A549 (cell line): ENCODE data around the gene CRADD.

ENCODE experiments used
- EHMT2 ChIP-seq: fragments of 200-600 bp; sonication (generic); IDR thresholded peaks from 2 replicates; pipeline ENCODE4 v1.6.1; 2016; ENCODE audit warnings: antibody characterized with exemption, low read depth, mild to moderate bottlenecking, moderate library complexity
- JUNB ChIP-seq: fragments of >200 bp; sonication (Bioruptor Twin); formaldehyde crosslinking; IDR thresholded peaks from 2 replicates; pipeline ENCODE4 v1.6.1; 2016
- POLR2A ChIP-seq: IDR thresholded peaks from 2 replicates; pipeline ENCODE4 v1.6.1; 2012; ENCODE audit warnings: mild to moderate bottlenecking, low read length
- POLR2AphosphoS2 ChIP-seq: conservative IDR thresholded peaks from 2 replicates; pipeline ENCODE4 v1.6.1; 2012; ENCODE audit warnings: low read length, improper control_type of control experiment, inconsistent platforms
- SMC3 ChIP-seq: fragments of >200 bp; sonication (Bioruptor Twin); formaldehyde crosslinking; IDR thresholded peaks from 3 replicates; pipeline ENCODE4 v1.6.1; 2018; ENCODE audit warnings: inconsistent platforms
- ZFP36 ChIP-seq: fragments of 450-650 bp; IDR thresholded peaks from 2 replicates; pipeline ENCODE4 v1.6.1; 2014; ENCODE audit warnings: borderline replicate concordance; ENCODE audit not compliant: partially characterized antibody
- TF ChIP-seq, protein P1 (sequence below): fragments of 450-650 bp; IDR thresholded peaks from 2 replicates; pipeline ENCODE4 v1.6.1; 2014; ENCODE audit warnings: antibody characterized with exemption
- TF ChIP-seq, protein P2 (sequence below): fragments of >200 bp; sonication (Bioruptor Twin); formaldehyde crosslinking; IDR thresholded peaks from 3 replicates; pipeline ENCODE4 v1.5.1; 2016

DNA sequence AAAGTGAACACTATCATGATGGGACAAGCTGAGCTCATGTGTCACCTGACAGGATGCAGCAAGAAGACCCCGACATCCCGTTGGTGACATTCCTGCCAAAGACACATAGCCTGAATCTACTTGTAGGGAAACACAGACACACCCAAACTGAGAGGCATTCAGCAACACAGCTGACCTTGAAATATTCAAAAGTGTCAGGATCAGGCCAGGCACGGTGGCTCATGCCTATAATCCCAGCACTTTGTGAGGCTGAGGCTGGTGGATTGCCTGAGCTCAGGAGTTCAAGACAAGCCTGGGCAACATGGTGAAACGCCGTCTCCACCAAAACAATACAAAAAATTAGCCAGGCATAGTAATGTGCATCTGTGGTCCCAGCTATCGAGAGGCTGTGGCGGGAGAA lies 239.2 kb downstream of the CRADD start:
- TF ChIP-seq, protein P1, sequence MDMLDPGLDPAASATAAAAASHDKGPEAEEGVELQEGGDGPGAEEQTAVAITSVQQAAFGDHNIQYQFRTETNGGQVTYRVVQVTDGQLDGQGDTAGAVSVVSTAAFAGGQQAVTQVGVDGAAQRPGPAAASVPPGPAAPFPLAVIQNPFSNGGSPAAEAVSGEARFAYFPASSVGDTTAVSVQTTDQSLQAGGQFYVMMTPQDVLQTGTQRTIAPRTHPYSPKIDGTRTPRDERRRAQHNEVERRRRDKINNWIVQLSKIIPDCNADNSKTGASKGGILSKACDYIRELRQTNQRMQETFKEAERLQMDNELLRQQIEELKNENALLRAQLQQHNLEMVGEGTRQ: no peak
- TF ChIP-seq, protein P2, sequence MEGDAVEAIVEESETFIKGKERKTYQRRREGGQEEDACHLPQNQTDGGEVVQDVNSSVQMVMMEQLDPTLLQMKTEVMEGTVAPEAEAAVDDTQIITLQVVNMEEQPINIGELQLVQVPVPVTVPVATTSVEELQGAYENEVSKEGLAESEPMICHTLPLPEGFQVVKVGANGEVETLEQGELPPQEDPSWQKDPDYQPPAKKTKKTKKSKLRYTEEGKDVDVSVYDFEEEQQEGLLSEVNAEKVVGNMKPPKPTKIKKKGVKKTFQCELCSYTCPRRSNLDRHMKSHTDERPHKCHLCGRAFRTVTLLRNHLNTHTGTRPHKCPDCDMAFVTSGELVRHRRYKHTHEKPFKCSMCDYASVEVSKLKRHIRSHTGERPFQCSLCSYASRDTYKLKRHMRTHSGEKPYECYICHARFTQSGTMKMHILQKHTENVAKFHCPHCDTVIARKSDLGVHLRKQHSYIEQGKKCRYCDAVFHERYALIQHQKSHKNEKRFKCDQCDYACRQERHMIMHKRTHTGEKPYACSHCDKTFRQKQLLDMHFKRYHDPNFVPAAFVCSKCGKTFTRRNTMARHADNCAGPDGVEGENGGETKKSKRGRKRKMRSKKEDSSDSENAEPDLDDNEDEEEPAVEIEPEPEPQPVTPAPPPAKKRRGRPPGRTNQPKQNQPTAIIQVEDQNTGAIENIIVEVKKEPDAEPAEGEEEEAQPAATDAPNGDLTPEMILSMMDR: no peak
- TF ChIP-seq POLR2AphosphoS2: no peak
- TF ChIP-seq SMC3: no peak
- TF ChIP-seq EHMT2: no peak
- TF ChIP-seq POLR2A: no peak
- no peak for TF ChIP-seq ZFP36
- no peak for TF ChIP-seq JUNB
